ENCODE results near the gene MAD1L1. TPM values are rescaled to one million over a fixed set of nuclear protein-coding genes. Genes with fewer than 3 reads are reported as not detected.

MAD1L1 gene
- total and polyA plus RNA-seq, 2 donors (not counting 3 experiments of a cell fraction or from before 2014, with no cell fraction given): 34.1 to 42.3 TPM

GRCh38 chr7:2108071-2108455 lies 124.7 kb downstream of the MAD1L1 start:
- intact Hi-C loops (cut with micrococcal nuclease): no loop called here

GRCh38 chr7:2107386-2108070 lies 125.2 kb downstream of the MAD1L1 start:
- Histone ChIP-seq H3K4me1 (ENCODE audit: control insufficient read depth, extremely low read depth, insufficient read depth, low read length) (peaks cover 38% of the 10 kb centered on the region), H2AFZ (ENCODE audit: low read depth, low read length) (no peak overlapping the region), H4K20me1 (replicated peaks; ENCODE audit: control insufficient read depth, extremely low read depth, insufficient read depth, low read length) (no peaks in the 10 kb centered on the region), H3K27me3 (ENCODE audit: control insufficient read depth in 2 of 2, insufficient read depth in 2 of 2, low read length in 2 of 2) (no peaks in the 10 kb centered on the region), H3K79me2 (ENCODE audit: control insufficient read depth, insufficient read depth, low read length) (peaks cover 2% of the 10 kb centered on the region), H3K36me3 (ENCODE audit: control insufficient read depth in 2 of 2, extremely low read depth in 1 of 2, insufficient read depth in 2 of 2, low read length in 2 of 2) (no peaks in the 10 kb centered on the region), H3K4me2 (ENCODE audit: insufficient read depth, low read length) (no peak overlapping the region), H3K9ac (replicated peaks; ENCODE audit: extremely low read depth, insufficient read depth, low read length) (no peak overlapping the region), H3K9me3 (replicated peaks; ENCODE audit: control insufficient read depth, insufficient read depth, low read length) (no peaks in the 10 kb centered on the region), H3K4me3 (replicated peaks in 1 of 3; ENCODE audit: insufficient read depth in 1 of 3, low read depth in 1 of 3, low read length in 3 of 3) (no peak overlapping the region), H3K9me1 (replicated peaks; ENCODE audit: control insufficient read depth, extremely low read depth, insufficient read depth, low read length) (no peaks in the 10 kb centered on the region), H3K27ac (ENCODE audit: insufficient read depth, low read depth, low read length) (no peak overlapping the region)
- dilution Hi-C loops (cut with MboI; ENCODE audit: extremely low pct_ligation_motif_present, low sequenced_read_pairs) (no loop called here), intact Hi-C loops (cut with micrococcal nuclease) (no loop called here)
- CTCF ChIA-PET: no interaction called here
- BruUV-seq (replicated peaks): no TSS peak
- POLR2A ChIA-PET: no interaction called here
- FAIRE-seq: peak; percentile 15
- peak; percentile 23 for DNase-seq (ENCODE audit: low read depth, low spot score)
- TF ChIP-seq POLR2AphosphoS5 (IDR thresholded peaks at IDR 0.05; ENCODE audit: insufficient read depth, low read depth, low read length): no peak
- TF ChIP-seq EZH2 (IDR thresholded peaks at IDR 0.05; ENCODE audit: borderline replicate concordance, low read depth, low read length, severe bottlenecking): no peak
- no peak for TF ChIP-seq MAX (IDR thresholded peaks at IDR 0.05; ENCODE audit: insufficient read depth, insufficient read length)
- no peak for TF ChIP-seq JUN (IDR thresholded peaks at IDR 0.05; ENCODE audit: borderline replicate concordance, insufficient read depth, insufficient read length, low read depth)
- no peak for TF ChIP-seq GATA2 (IDR thresholded peaks at IDR 0.05; ENCODE audit: insufficient read depth, insufficient read length, low read depth, low read length)
- no peak for TF ChIP-seq POLR2A (IDR thresholded peaks at IDR 0.05; ENCODE audit: low read depth, low read length)
- TF ChIP-seq MYC (IDR thresholded peaks at IDR 0.05; ENCODE audit: low read depth, low read length): no peak
- TF ChIP-seq FOS (IDR thresholded peaks at IDR 0.05; ENCODE audit: borderline replicate concordance, insufficient read depth, low read length): no peak
- TF ChIP-seq CTCF (IDR thresholded peaks at IDR 0.05; ENCODE audit: extremely low read depth in 1 of 2, insufficient read depth in 1 of 2, low read depth in 1 of 2, low read length in 2 of 2): no peak

More at GRCh38 chr7:2108071-2108455, 124.7 kb downstream of the MAD1L1 start:
- no TSS peak for BruUV-seq (replicated peaks)
- H3K4me1 ChIP-seq (ENCODE audit: control insufficient read depth, extremely low read depth, insufficient read depth, low read length): peaks cover 43% of the 10 kb centered on the region
- H3K9me1 ChIP-seq (replicated peaks; ENCODE audit: control insufficient read depth, extremely low read depth, insufficient read depth, low read length): no peaks in the 10 kb centered on the region
- no peaks in the 10 kb centered on the region for H3K27me3 ChIP-seq (ENCODE audit: control insufficient read depth in 2 of 2, insufficient read depth in 2 of 2, low read length in 2 of 2)
- POLR2A ChIA-PET: no interaction called here
- DNase-seq (ENCODE audit: low read depth, low spot score) (no peak), FAIRE-seq (no peak)
- dilution Hi-C loops (cut with MboI; ENCODE audit: extremely low pct_ligation_motif_present, low sequenced_read_pairs): no loop called here
- no peak overlapping the region for H2AFZ ChIP-seq (ENCODE audit: low read depth, low read length)
- H3K27ac ChIP-seq (ENCODE audit: insufficient read depth, low read depth, low read length): no peak overlapping the region
- no peak overlapping the region for H3K4me2 ChIP-seq (ENCODE audit: insufficient read depth, low read length)
- H3K79me2 ChIP-seq (ENCODE audit: control insufficient read depth, insufficient read depth, low read length): peaks cover 2% of the 10 kb centered on the region
- H3K9me3 ChIP-seq (replicated peaks; ENCODE audit: control insufficient read depth, insufficient read depth, low read length): no peaks in the 10 kb centered on the region
- CTCF ChIA-PET: no interaction called here
- H3K4me3 ChIP-seq (replicated peaks in 1 of 3; ENCODE audit: insufficient read depth in 1 of 3, low read depth in 1 of 3, low read length in 3 of 3): no peak overlapping the region
- no peak overlapping the region for H3K9ac ChIP-seq (replicated peaks; ENCODE audit: extremely low read depth, insufficient read depth, low read length)
- no peaks in the 10 kb centered on the region for H3K36me3 ChIP-seq (ENCODE audit: control insufficient read depth in 2 of 2, extremely low read depth in 1 of 2, insufficient read depth in 2 of 2, low read length in 2 of 2)
- TF ChIP-seq POLR2A (IDR thresholded peaks at IDR 0.05; ENCODE audit: low read depth, low read length) (no peak), EZH2 (IDR thresholded peaks at IDR 0.05; ENCODE audit: borderline replicate concordance, low read depth, low read length, severe bottlenecking) (no peak)
- H4K20me1 ChIP-seq (replicated peaks; ENCODE audit: control insufficient read depth, extremely low read depth, insufficient read depth, low read length): no peaks in the 10 kb centered on the region
